GM23338 (cell line): ENCODE results near the gene PIAS4. TPM values are rescaled to one million over a fixed set of nuclear protein-coding genes. Genes with fewer than 3 reads are reported as not detected.

Source experiments
- ATAC-seq: fragments of 200-7000 bp; cut with Tn5 transposase; 3 replicates; pipeline ENCODE4 v1.9.1; 2020
- DNase-seq: peaks from one replicate; pipeline ENCODE4 v3.0.0-alpha.2; 2015; ENCODE audit warnings: low spot score
- H2AFZ ChIP-seq: fragments of 200-600 bp; sonication (generic); 2 replicates; pipeline ENCODE4 v1.8.0; 2016; ENCODE audit warnings: antibody characterized with exemption, mild to moderate bottlenecking, moderate library complexity
- H3F3A ChIP-seq: fragments of 200-600 bp; sonication (generic); replicated peaks from 2 replicates; pipeline ENCODE4 v1.8.0; 2017; ENCODE audit warnings: antibody characterized with exemption, mixed run types, low read depth
- H3K27ac ChIP-seq: fragments of 200-600 bp; sonication (generic); 2 replicates; pipeline ENCODE4 v1.6.1; 2016; ENCODE audit warnings: low read depth
- H3K27me3 ChIP-seq: fragments of 200-600 bp; sonication (generic); 2 replicates; pipeline ENCODE4 v1.8.0; 2016; ENCODE audit warnings: mild to moderate bottlenecking, mixed run types, moderate library complexity; ENCODE audit not compliant: insufficient read depth
- H3K36me3 ChIP-seq: fragments of 200-600 bp; sonication (generic); 2 replicates; pipeline ENCODE4 v1.8.0; 2016; ENCODE audit warnings: mild to moderate bottlenecking; ENCODE audit not compliant: insufficient read depth
- H3K4me1 ChIP-seq: fragments of 200-600 bp; sonication (generic); 2 replicates; pipeline ENCODE4 v1.8.0; 2016; ENCODE audit warnings: mild to moderate bottlenecking, moderate library complexity; ENCODE audit not compliant: insufficient read depth
- H3K4me2 ChIP-seq: fragments of 200-600 bp; sonication (generic); 2 replicates; pipeline ENCODE4 v1.7.1; 2017; ENCODE audit warnings: mixed run types
- H3K4me3 ChIP-seq: fragments of 200-600 bp; sonication (generic); 2 replicates; pipeline ENCODE4 v1.6.1; 2016; ENCODE audit warnings: mixed run types
- H3K79me2 ChIP-seq: fragments of 200-600 bp; sonication (generic); replicated peaks from 2 replicates; pipeline ENCODE4 v1.8.0; 2017; ENCODE audit warnings: mild to moderate bottlenecking; ENCODE audit not compliant: insufficient read depth
- H3K9me2 ChIP-seq: fragments of 200-600 bp; sonication (generic); 2 replicates; pipeline ENCODE4 v1.8.0; 2017; ENCODE audit not compliant: insufficient read depth
- H4K20me1 ChIP-seq: fragments of 200-600 bp; sonication (generic); replicated peaks from 2 replicates; pipeline ENCODE4 v1.8.0; 2017; ENCODE audit warnings: mild to moderate bottlenecking; ENCODE audit not compliant: insufficient read depth
- H3K27ac Mint-ChIP-seq: 2 replicates; pipeline ENCODE4 v1.8.0; 2020; ENCODE audit warnings: inconsistent platforms, mild to moderate bottlenecking, moderate library complexity, mixed read lengths
- H3K27me3 Mint-ChIP-seq: 3 replicates; pipeline ENCODE4 v1.8.0; 2022; ENCODE audit warnings: low read depth, mild to moderate bottlenecking, moderate library complexity, mixed read lengths, inconsistent platforms; ENCODE audit not compliant: insufficient read depth, poor library complexity
- H3K36me3 Mint-ChIP-seq: 3 replicates; pipeline ENCODE4 v1.8.0; 2021; ENCODE audit warnings: low read depth, mild to moderate bottlenecking, inconsistent platforms, moderate library complexity, mixed read lengths
- H3K4me1 Mint-ChIP-seq: 3 replicates; pipeline ENCODE4 v1.8.0; 2020; ENCODE audit warnings: mild to moderate bottlenecking, inconsistent platforms, mixed read lengths
- H3K4me3 Mint-ChIP-seq: 3 replicates; pipeline ENCODE4 v1.8.0; 2021; ENCODE audit warnings: moderate library complexity, mild to moderate bottlenecking, inconsistent platforms, mixed read lengths
- H3K9me3 Mint-ChIP-seq: 3 replicates; pipeline ENCODE4 v1.8.0; 2020; ENCODE audit warnings: moderate library complexity, mild to moderate bottlenecking, inconsistent platforms, mixed read lengths
- CREB1 ChIP-seq: fragments of 250-450 bp; sonication (Bioruptor Pico); IDR thresholded peaks from 2 replicates; pipeline ENCODE4 v1.5.0; 2020; ENCODE audit warnings: low read depth, mild to moderate bottlenecking, moderate library complexity
- EZH2 ChIP-seq: fragments of 200-600 bp; sonication (generic); IDR thresholded peaks from one replicate; pipeline ENCODE4 v1.8.0; 2017; ENCODE audit warnings: antibody characterized with exemption, mild to moderate bottlenecking, low read depth; ENCODE audit not compliant: unreplicated experiment
- JUNB ChIP-seq: IDR thresholded peaks from one replicate; pipeline ENCODE4 v1.6.1; 2016; ENCODE audit warnings: antibody characterized with exemption; ENCODE audit not compliant: unreplicated experiment
- NANOG ChIP-seq: IDR thresholded peaks from 2 replicates; pipeline ENCODE4 v1.6.1; 2016; ENCODE audit warnings: antibody characterized with exemption, borderline replicate concordance
- polyA plus RNA-seq: library from polyadenylated mRNA; unstranded; fragments of >200 nt; fragmentation: Nextera tagmentation; extraction: Ambion mirVana; gene quantifications from 2 replicates; pipeline ENCODE4 v1.2.1, GENCODE V29; 2016
- total RNA-seq: library from RNA; depleted of rRNA; stranded (reverse); fragments of >200 nt; shearing (Covaris generic); gene quantifications from 2 replicates; pipeline ENCODE4 v1.2.3, GENCODE V29; 2014
- TF ChIP-seq, protein P1 (sequence below): fragments of 250-450 bp; sonication (Bioruptor Pico); IDR thresholded peaks from 2 replicates; pipeline ENCODE4 v1.5.0; 2020; ENCODE audit warnings: mild to moderate bottlenecking, moderate library complexity
- TF ChIP-seq, protein P2 (sequence below): IDR thresholded peaks from one replicate; pipeline ENCODE4 v1.6.1; 2018; ENCODE audit warnings: antibody characterized with exemption; ENCODE audit not compliant: unreplicated experiment

The PIAS4 gene
- total and polyA plus RNA-seq, 2 experiments from 2014 or later, result 17.0 to 48.4 TPM

DNA sequence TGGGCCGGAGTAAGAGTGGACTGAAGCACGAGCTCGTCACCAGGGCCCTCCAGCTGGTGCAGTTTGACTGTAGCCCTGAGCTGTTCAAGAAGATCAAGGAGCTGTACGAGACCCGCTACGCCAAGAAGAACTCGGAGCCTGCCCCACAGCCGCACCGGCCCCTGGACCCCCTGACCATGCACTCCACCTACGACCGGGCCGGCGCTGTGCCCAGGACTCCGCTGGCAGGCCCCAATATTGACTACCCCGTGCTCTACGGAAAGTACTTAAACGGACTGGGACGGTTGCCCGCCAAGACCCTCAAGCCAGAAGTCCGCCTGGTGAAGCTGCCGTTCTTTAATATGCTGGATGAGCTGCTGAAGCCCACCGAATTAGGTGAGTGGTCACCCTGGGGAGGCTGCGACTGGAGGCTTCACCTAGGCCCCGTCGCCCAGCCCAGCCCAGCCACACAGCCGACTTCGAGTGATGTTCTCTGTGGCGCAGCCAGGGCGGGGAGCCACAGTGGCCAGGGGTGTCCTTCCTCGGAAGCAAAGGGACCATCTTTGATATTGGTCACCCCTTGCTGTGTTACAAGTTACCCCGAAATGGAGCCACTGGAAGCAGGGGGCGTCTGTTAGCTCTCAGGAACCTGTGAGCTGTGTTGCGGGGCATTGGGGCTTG is 5.6 kb downstream of the PIAS4 start:
- Mint-ChIP-seq H3K4me1 (peaks cover 17% of the 10 kb centered on the region), H3K4me3 (no peak overlapping the region), H3K27ac (no peak overlapping the region), H3K9me3 (no peaks in the 10 kb centered on the region), H3K36me3 (peaks cover 9% of the 10 kb centered on the region), H3K27me3 (peaks cover 12% of the 10 kb centered on the region)
- Histone ChIP-seq H2AFZ (no peak overlapping the region), H3K4me2 (no peak overlapping the region), H3F3A (peaks cover 6% of the 10 kb centered on the region; the same call in 1 of the 2 replicates), H3K4me3 (no peak overlapping the region), H3K27me3 (no peaks in the 10 kb centered on the region), H3K9me2 (no peaks in the 10 kb centered on the region), H3K4me1 (peaks cover 14% of the 10 kb centered on the region; the same call in 1 of the 2 replicates), H3K36me3 (peaks cover 3% of the 10 kb centered on the region; the same call in 1 of the 2 replicates), H4K20me1 (peaks cover 14% of the 10 kb centered on the region), H3K79me2 (peaks cover 62% of the 10 kb centered on the region), H3K27ac (no peak overlapping the region)
- TF ChIP-seq, protein P1, sequence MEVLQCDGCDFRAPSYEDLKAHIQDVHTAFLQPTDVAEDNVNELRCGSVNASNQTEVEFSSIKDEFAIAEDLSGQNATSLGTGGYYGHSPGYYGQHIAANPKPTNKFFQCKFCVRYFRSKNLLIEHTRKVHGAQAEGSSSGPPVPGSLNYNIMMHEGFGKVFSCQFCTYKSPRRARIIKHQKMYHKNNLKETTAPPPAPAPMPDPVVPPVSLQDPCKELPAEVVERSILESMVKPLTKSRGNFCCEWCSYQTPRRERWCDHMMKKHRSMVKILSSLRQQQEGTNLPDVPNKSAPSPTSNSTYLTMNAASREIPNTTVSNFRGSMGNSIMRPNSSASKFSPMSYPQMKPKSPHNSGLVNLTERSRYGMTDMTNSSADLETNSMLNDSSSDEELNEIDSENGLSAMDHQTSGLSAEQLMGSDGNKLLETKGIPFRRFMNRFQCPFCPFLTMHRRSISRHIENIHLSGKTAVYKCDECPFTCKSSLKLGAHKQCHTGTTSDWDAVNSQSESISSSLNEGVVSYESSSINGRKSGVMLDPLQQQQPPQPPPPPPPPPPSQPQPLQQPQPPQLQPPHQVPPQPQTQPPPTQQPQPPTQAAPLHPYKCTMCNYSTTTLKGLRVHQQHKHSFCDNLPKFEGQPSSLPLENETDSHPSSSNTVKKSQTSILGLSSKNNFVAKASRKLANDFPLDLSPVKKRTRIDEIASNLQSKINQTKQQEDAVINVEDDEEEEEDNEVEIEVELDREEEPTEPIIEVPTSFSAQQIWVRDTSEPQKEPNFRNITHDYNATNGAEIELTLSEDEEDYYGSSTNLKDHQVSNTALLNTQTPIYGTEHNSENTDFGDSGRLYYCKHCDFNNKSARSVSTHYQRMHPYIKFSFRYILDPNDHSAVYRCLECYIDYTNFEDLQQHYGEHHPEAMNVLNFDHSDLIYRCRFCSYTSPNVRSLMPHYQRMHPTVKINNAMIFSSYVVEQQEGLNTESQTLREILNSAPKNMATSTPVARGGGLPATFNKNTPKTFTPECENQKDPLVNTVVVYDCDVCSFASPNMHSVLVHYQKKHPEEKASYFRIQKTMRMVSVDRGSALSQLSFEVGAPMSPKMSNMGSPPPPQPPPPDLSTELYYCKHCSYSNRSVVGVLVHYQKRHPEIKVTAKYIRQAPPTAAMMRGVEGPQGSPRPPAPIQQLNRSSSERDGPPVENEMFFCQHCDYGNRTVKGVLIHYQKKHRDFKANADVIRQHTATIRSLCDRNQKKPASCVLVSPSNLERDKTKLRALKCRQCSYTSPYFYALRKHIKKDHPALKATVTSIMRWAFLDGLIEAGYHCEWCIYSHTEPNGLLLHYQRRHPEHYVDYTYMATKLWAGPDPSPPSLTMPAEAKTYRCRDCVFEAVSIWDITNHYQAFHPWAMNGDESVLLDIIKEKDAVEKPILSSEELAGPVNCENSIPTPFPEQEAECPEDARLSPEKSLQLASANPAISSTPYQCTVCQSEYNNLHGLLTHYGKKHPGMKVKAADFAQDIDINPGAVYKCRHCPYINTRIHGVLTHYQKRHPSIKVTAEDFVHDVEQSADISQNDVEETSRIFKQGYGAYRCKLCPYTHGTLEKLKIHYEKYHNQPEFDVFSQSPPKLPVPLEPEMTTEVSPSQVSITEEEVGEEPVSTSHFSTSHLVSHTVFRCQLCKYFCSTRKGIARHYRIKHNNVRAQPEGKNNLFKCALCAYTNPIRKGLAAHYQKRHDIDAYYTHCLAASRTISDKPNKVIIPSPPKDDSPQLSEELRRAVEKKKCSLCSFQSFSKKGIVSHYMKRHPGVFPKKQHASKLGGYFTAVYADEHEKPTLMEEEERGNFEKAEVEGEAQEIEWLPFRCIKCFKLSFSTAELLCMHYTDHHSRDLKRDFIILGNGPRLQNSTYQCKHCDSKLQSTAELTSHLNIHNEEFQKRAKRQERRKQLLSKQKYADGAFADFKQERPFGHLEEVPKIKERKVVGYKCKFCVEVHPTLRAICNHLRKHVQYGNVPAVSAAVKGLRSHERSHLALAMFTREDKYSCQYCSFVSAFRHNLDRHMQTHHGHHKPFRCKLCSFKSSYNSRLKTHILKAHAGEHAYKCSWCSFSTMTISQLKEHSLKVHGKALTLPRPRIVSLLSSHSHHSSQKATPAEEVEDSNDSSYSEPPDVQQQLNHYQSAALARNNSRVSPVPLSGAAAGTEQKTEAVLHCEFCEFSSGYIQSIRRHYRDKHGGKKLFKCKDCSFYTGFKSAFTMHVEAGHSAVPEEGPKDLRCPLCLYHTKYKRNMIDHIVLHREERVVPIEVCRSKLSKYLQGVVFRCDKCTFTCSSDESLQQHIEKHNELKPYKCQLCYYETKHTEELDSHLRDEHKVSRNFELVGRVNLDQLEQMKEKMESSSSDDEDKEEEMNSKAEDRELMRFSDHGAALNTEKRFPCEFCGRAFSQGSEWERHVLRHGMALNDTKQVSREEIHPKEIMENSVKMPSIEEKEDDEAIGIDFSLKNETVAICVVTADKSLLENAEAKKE (CRISPR knock-in tag), result no peak
- TF ChIP-seq CREB1 (CRISPR knock-in tag) (no peak), EZH2 (no peak), JUNB (no peak), NANOG (no peak)
- TF ChIP-seq, protein P2, sequence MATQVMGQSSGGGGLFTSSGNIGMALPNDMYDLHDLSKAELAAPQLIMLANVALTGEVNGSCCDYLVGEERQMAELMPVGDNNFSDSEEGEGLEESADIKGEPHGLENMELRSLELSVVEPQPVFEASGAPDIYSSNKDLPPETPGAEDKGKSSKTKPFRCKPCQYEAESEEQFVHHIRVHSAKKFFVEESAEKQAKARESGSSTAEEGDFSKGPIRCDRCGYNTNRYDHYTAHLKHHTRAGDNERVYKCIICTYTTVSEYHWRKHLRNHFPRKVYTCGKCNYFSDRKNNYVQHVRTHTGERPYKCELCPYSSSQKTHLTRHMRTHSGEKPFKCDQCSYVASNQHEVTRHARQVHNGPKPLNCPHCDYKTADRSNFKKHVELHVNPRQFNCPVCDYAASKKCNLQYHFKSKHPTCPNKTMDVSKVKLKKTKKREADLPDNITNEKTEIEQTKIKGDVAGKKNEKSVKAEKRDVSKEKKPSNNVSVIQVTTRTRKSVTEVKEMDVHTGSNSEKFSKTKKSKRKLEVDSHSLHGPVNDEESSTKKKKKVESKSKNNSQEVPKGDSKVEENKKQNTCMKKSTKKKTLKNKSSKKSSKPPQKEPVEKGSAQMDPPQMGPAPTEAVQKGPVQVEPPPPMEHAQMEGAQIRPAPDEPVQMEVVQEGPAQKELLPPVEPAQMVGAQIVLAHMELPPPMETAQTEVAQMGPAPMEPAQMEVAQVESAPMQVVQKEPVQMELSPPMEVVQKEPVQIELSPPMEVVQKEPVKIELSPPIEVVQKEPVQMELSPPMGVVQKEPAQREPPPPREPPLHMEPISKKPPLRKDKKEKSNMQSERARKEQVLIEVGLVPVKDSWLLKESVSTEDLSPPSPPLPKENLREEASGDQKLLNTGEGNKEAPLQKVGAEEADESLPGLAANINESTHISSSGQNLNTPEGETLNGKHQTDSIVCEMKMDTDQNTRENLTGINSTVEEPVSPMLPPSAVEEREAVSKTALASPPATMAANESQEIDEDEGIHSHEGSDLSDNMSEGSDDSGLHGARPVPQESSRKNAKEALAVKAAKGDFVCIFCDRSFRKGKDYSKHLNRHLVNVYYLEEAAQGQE, result no peak
- no peak for DNase-seq
- no peak for ATAC-seq
